Measurements from ENCODE around the gene MARCKS. TPM values are rescaled to one million over a fixed set of nuclear protein-coding genes. Genes with fewer than 3 reads are reported as not detected.

MARCKS gene
- total RNA-seq, 1 donor from 2014 or later, result 42.7 TPM

DNA sequence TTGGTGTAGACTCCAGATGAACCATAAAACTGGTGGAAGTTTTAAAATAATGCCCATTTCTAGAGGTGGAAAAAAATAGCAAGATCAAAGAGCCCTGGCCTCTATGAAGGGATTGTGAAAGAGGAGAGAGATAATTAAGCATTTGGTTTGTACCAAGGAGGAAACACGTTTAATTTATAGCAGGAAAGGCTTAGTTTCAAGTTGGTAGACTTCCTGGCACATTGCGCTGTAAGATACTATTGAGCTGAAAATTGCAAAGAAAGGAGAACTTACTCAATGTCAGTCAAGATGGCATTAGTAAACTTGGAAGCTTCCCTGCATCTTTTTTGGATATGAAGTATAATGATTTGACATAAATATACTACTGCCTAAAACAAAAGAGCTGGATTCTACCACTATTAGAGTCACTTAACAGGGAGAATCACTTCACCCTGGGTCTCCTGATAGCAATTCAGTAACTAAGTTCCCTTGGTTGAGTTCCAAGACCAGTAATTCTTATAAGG is 24.4 kb downstream of the MARCKS start:
- Histone ChIP-seq H3K27me3 (no peaks in the 10 kb centered on the region), H3K27ac (no peak overlapping the region), H3K36me3 (no peaks in the 10 kb centered on the region), H3K9me3 (no peaks in the 10 kb centered on the region), H3K4me1 (no peaks in the 10 kb centered on the region), H3K4me3 (no peak overlapping the region)
- no peak for DNase-seq (ENCODE audit: low spot score in 2 of 2)
- TF ChIP-seq, protein P1, sequence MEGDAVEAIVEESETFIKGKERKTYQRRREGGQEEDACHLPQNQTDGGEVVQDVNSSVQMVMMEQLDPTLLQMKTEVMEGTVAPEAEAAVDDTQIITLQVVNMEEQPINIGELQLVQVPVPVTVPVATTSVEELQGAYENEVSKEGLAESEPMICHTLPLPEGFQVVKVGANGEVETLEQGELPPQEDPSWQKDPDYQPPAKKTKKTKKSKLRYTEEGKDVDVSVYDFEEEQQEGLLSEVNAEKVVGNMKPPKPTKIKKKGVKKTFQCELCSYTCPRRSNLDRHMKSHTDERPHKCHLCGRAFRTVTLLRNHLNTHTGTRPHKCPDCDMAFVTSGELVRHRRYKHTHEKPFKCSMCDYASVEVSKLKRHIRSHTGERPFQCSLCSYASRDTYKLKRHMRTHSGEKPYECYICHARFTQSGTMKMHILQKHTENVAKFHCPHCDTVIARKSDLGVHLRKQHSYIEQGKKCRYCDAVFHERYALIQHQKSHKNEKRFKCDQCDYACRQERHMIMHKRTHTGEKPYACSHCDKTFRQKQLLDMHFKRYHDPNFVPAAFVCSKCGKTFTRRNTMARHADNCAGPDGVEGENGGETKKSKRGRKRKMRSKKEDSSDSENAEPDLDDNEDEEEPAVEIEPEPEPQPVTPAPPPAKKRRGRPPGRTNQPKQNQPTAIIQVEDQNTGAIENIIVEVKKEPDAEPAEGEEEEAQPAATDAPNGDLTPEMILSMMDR (IDR thresholded peaks at IDR 0.05), result no peak
- intact Hi-C loops (cut with DNase I), result no loop called here

DNA sequence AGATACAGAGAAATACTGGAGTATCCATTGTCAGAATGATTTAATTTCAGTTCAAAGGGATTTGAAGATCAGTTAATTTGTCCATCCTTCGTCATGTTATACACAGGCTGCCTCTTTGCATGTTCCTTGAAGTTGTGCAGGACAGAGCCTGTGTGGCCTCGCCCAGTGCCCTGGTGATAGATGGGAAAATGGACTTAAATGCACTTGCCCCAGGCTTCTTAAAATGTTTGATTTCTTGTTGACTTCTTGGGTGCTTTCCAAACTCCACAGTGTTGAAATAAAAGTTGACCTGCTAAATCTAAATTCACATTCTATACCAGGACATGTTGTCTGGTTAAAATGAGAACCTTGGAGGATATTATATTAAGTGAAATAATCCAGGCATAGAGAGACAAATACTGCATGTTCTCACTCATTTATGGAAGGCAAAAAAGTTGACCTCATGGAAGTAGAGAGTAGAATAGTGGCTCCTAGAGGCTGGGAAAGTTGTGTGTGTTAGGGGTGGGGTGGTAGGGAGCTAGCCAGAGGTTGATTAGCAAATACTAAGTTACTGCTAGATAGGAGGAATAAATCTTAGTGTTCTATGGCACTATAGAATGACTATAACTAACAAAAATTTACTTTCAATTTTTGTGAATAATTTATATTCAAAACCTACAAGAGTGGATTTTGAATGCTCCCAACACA is 25.3 kb downstream of the MARCKS start:
- intact Hi-C loops (cut with DNase I), result no loop called here
- TF ChIP-seq, protein P1 (IDR thresholded peaks at IDR 0.05), result no peak
- Histone ChIP-seq H3K27me3 (no peaks in the 10 kb centered on the region), H3K4me3 (no peak overlapping the region), H3K36me3 (no peaks in the 10 kb centered on the region), H3K4me1 (no peaks in the 10 kb centered on the region), H3K9me3 (no peaks in the 10 kb centered on the region), H3K27ac (no peak overlapping the region)
- no peak for DNase-seq (ENCODE audit: low spot score in 2 of 2)

DNA sequence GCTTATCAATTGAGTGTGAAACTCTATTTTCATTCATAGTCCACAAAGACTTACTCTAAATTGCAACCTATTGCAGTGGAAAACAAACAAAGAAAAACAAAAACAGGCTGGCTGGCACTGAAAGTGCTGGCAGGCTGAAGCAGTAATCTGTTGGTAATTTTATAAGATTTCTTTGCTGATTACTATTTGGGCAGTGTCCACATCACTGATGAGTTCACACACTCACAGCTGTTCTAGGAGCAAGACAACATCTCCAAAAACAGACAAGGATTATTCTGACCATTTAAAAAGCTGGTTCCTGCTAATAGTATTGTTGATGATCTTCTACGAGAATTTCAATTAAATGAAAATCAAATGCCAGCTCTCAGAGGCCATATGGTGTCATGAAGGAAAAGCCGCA is 26.9 kb downstream of the MARCKS start:
- TF ChIP-seq, protein P1 (IDR thresholded peaks at IDR 0.05), result no peak
- Histone ChIP-seq H3K4me3 (no peak overlapping the region), H3K4me1 (no peaks in the 10 kb centered on the region), H3K9me3 (no peaks in the 10 kb centered on the region), H3K36me3 (no peaks in the 10 kb centered on the region), H3K27me3 (no peaks in the 10 kb centered on the region), H3K27ac (no peak overlapping the region)
- intact Hi-C loops (cut with DNase I), result no loop called here
- DNase-seq (ENCODE audit: low spot score in 2 of 2), result no peak

DNA sequence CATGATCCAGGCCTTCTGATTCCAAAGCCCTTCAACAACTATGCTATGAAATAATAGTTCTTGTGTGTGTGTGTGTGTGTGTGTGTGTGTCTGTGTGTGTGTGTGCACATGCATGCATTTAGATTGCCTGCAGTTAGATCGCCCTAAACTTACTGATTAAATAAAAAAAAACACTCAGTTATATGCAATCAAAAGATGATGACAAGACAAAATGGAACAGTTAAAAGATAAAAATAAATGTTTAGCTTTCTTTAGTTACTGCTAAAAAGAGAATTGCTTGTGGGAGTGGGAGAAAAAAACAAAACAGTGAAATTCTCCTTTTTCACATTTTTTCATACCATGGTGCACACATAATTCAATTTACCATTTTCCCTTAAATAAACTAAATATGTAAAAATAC is 29.4 kb downstream of the MARCKS start:
- Histone ChIP-seq H3K4me3 (no peak overlapping the region), H3K36me3 (no peaks in the 10 kb centered on the region), H3K4me1 (no peaks in the 10 kb centered on the region), H3K27ac (no peak overlapping the region), H3K9me3 (no peaks in the 10 kb centered on the region), H3K27me3 (no peaks in the 10 kb centered on the region)
- no peak for DNase-seq (ENCODE audit: low spot score in 2 of 2)
- intact Hi-C loops (cut with DNase I), result no loop called here
- TF ChIP-seq, protein P1 (IDR thresholded peaks at IDR 0.05), result no peak

DNA sequence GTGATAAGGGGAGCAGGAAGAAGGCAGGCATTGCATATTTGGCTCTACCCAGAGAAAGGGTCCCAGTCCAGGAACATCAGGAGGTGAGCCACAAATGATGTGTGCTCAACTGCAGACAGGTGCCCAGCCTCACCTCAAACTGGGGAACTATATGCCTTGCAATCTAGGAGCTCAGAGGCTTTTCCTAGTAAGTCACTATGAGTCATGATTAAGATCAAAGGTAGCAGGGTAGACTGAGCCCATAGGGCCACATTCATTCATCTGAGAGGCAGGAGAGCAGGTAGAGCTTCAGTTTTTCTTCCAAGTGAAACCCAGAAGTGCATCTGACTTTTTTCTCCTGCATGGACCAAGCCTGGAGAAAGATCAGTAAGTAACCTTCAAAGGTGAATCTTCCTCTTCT is 31.3 kb downstream of the MARCKS start:
- no peaks in the 10 kb centered on the region for H3K27me3 ChIP-seq
- intact Hi-C loops (cut with DNase I), result no loop called here
- peaks cover 0 to 3% of the 10 kb centered on the region in 2 donors for H3K9me3 ChIP-seq
- TF ChIP-seq, protein P1 (IDR thresholded peaks at IDR 0.05), result no peak
- H3K36me3 ChIP-seq, result no peaks in the 10 kb centered on the region
- no peaks in the 10 kb centered on the region for H3K4me1 ChIP-seq
- H3K27ac ChIP-seq, result no peak overlapping the region
- no peak for DNase-seq (ENCODE audit: low spot score in 2 of 2)
- no peak overlapping the region for H3K4me3 ChIP-seq
